ENCODE measurements around the gene AP2A2. TPM values are rescaled to one million over a fixed set of nuclear protein-coding genes. Genes with fewer than 3 reads are reported as not detected.

AP2A2 gene
- total RNA-seq, 1 experiment from 2014 or later, result 29.6 TPM

GRCh38 chr11:951507-951906 is 25.8 kb downstream of the AP2A2 start:
- Histone ChIP-seq H3K27ac (ENCODE audit: low read length) (no peak overlapping the region), H4K20me1 (ENCODE audit: low read length) (peaks cover 5% of the 10 kb centered on the region; the same call in 1 of the 2 replicates), H3K9me2 (replicated peaks; ENCODE audit: low read length) (no peaks in the 10 kb centered on the region), H2AFZ (ENCODE audit: low read length) (no peak overlapping the region), H3F3A (ENCODE audit: low read length, unreplicated experiment) (no peaks in the 10 kb centered on the region), H3K4me2 (ENCODE audit: low read length) (no peak overlapping the region), H3K79me2 (ENCODE audit: low read length) (peaks cover 34% of the 10 kb centered on the region), H3K27me3 (ENCODE audit: low read length) (no peaks in the 10 kb centered on the region), H3K9ac (ENCODE audit: low read length) (no peak overlapping the region), H3K36me3 (ENCODE audit: low read depth, low read length) (peaks cover 13% of the 10 kb centered on the region; the same call in 1 of the 2 replicates), H3K9me3 (ENCODE audit: low read length) (no peaks in the 10 kb centered on the region), H3K4me1 (ENCODE audit: insufficient read depth, low read length) (peaks cover 20% of the 10 kb centered on the region), H3K4me3 (ENCODE audit: low read length) (no peak overlapping the region)
- ChIA-PET POLR2A (ENCODE audit: unreplicated experiment) (no interaction called here), CTCF (no interaction called here)
- intact Hi-C loops (cut with micrococcal nuclease), result no loop called here
- ATAC-seq, result no peak
- BruUV-seq (replicated peaks), result no TSS peak
- no peak for DNase-seq
- TF ChIP-seq EZH2phosphoT487 (IDR thresholded peaks at IDR 0.05; ENCODE audit: borderline replicate concordance, low read length) (no peak), EZH2 (IDR thresholded peaks at IDR 0.05; ENCODE audit: low read length, unreplicated experiment) (no peak), CTCF (conservative IDR thresholded peaks at IDR 0.05; ENCODE audit: low read depth, low read length) (no peak)

GRCh38 chr11:952406-953385 is 27.0 kb downstream of the AP2A2 start:
- Histone ChIP-seq H3F3A (ENCODE audit: low read length, unreplicated experiment) (no peaks in the 10 kb centered on the region), H3K36me3 (ENCODE audit: low read depth, low read length) (peaks cover 12% of the 10 kb centered on the region; the same call in 1 of the 2 replicates), H3K4me3 (ENCODE audit: low read length) (no peak overlapping the region), H3K4me1 (ENCODE audit: insufficient read depth, low read length) (peaks cover 20% of the 10 kb centered on the region), H3K4me2 (ENCODE audit: low read length) (no peak overlapping the region), H2AFZ (ENCODE audit: low read length) (no peak overlapping the region), H3K79me2 (ENCODE audit: low read length) (peaks cover 46% of the 10 kb centered on the region), H3K27me3 (ENCODE audit: low read length) (no peaks in the 10 kb centered on the region), H3K9ac (ENCODE audit: low read length) (no peak overlapping the region), H3K9me3 (ENCODE audit: low read length) (no peaks in the 10 kb centered on the region), H3K27ac (ENCODE audit: low read length) (no peak overlapping the region), H4K20me1 (ENCODE audit: low read length) (peaks cover 5% of the 10 kb centered on the region; the same call in 1 of the 2 replicates), H3K9me2 (replicated peaks; ENCODE audit: low read length) (no peaks in the 10 kb centered on the region)
- BruUV-seq (replicated peaks), result no TSS peak
- ATAC-seq (no peak), DNase-seq (no peak)
- ChIA-PET CTCF (no interaction called here), POLR2A (ENCODE audit: unreplicated experiment) (no interaction called here)
- no peak for TF ChIP-seq CTCF (conservative IDR thresholded peaks at IDR 0.05; ENCODE audit: low read depth, low read length)
- no peak for TF ChIP-seq EZH2phosphoT487 (IDR thresholded peaks at IDR 0.05; ENCODE audit: borderline replicate concordance, low read length)
- TF ChIP-seq EZH2 (IDR thresholded peaks at IDR 0.05; ENCODE audit: low read length, unreplicated experiment), result no peak
- intact Hi-C loops (cut with micrococcal nuclease), result no loop called here

- Histone ChIP-seq H3K9me3 (ENCODE audit: low read length) (no peaks in the 10 kb centered on the region), H3K4me3 (ENCODE audit: low read length) (no peak overlapping the region), H3K4me2 (ENCODE audit: low read length) (no peak overlapping the region), H3K9ac (ENCODE audit: low read length) (no peak overlapping the region), H3F3A (ENCODE audit: low read length, unreplicated experiment) (no peaks in the 10 kb centered on the region), H3K36me3 (ENCODE audit: low read depth, low read length) (peaks cover 10% of the 10 kb centered on the region; the same call in 1 of the 2 replicates), H3K27me3 (ENCODE audit: low read length) (no peaks in the 10 kb centered on the region), H3K79me2 (ENCODE audit: low read length) (peaks cover 54% of the 10 kb centered on the region), H2AFZ (ENCODE audit: low read length) (no peak overlapping the region), H3K9me2 (replicated peaks; ENCODE audit: low read length) (no peaks in the 10 kb centered on the region), H3K27ac (ENCODE audit: low read length) (no peak overlapping the region), H3K4me1 (ENCODE audit: insufficient read depth, low read length) (peaks cover 20% of the 10 kb centered on the region), H4K20me1 (ENCODE audit: low read length) (peaks cover 5% of the 10 kb centered on the region; the same call in 1 of the 2 replicates)
- intact Hi-C loops (cut with micrococcal nuclease), result no loop called here
- no peak for ATAC-seq
- POLR2A ChIA-PET (ENCODE audit: unreplicated experiment), result no interaction called here
- DNase-seq, result no peak
- CTCF ChIA-PET, result no interaction called here
- TF ChIP-seq CTCF (conservative IDR thresholded peaks at IDR 0.05; ENCODE audit: low read depth, low read length) (no peak), EZH2 (IDR thresholded peaks at IDR 0.05; ENCODE audit: low read length, unreplicated experiment) (no peak), EZH2phosphoT487 (IDR thresholded peaks at IDR 0.05; ENCODE audit: borderline replicate concordance, low read length) (no peak)
- no TSS peak for BruUV-seq (replicated peaks)
These were observed 27.8 kb downstream of the AP2A2 start for GRCh38 chr11:953512-953911.

Data from PC-3 (cell line).